GM21825 (cell line): ENCODE results near the gene KCNQ1OT1.

Source experiments
- ATAC-seq: cut with Tn5 transposase; IDR thresholded peaks from one replicate; pipeline ENCODE4 v1.9.1; 2021; ENCODE audit warnings: mild to moderate bottlenecking, moderate library complexity; ENCODE audit not compliant: unreplicated experiment

KCNQ1OT1 gene

DNA sequence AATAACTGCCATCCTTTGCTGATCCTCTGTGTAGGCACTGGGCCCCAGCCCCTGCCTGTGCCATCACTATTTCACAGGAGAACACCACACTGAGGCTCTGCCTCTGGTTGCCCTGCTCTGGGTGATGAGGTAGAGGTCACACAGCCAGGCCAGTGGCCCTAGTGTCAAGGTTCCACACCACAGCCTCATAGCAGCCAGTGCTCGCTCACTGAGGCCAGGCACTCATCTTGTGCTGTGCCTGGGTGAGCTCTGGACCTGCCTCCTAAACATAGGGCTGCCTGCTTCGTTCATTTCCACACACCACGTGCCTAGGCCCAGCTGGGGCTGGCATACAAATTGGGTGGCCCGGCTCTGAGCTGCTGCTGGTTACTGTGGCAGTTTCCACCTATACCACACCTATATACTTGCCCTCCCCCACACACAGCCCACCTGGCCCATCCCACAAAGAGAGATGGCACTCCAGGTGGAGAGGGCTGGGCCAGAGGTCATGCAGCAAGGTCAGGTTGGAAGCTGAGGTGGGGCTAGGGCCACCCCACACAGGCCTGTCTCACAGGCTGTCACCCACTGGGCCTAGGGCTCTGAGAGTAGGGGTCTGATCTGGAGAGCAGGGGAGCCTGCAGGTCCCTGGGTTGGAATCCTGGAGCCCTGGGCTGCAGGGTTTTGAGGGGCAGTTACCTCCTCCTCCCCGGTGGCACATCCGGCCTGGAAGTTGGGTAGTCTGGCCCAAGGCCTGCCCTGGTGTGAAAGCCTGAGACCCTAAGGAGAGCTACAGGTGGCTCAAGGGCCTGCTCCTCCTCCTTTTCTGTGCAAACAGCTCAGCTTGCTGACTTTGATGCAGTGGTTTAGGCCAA, 11.2 kb downstream of the KCNQ1OT1 start:
- ATAC-seq, result no peak

DNA sequence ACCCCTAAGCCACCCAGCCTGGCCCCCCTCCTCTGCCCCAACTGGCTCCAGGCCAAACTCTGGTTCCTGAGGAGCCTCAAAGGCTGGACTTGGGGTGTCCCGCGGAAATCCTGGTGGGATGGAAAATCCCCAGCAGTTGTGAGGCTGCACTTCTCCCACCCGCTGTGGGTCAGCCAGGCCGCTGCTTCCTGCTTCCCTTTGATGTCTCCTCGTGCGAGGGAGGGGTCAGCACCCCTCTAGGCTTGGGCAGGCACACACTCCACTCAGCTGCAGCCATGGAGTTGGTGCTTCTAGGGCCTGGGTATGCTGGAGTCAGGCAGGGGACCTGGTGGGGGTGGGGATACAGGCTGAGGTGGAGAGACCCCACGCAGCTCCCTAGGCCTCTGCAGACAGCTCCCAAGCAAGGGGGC, 12.0 kb downstream of the KCNQ1OT1 start:
- no peak for ATAC-seq

- no peak for ATAC-seq
Observed at GRCh38 chr11:2687223-2687530, 12.6 kb downstream of the KCNQ1OT1 start.

DNA sequence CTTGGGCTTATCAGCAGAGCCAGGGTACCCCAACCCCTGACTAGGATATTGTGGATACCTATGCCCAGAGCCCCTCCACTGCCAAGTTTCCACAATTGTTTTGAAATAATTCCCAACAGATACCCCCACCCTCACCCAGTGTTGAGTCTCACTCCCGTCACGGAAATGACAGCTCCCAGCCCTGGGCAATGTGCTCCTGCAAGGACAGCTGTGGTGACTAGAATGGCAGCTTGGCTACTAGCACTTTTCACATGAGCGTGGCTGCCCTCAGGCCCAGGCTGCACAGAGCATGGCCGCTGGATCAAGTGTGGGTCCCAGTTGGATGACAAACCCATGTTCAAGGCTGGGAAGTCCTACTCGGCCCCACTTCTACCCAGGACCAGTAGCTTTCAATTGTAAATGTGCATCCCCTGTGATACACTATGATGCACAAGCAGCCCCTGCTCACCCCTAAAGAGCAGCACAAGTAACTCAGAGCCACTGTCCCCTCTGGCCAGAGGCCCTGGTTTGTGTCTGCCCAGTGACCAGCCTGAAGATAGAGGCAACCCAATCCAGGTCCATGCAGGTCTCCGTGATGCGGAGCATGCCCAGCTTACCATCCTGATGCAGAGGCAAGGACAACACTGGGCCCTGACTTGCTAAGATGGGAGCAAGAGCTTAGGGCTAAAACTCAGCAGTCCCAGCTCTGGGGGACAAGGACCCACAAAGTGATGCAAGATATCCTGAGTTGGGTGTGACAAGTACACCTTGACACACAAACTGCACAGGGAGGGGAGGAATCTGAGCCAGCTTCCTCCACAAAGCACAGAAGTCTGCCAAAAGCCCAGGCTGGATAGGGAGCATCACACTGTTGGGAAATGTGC, 13.2 kb downstream of the KCNQ1OT1 start:
- no peak for ATAC-seq

DNA sequence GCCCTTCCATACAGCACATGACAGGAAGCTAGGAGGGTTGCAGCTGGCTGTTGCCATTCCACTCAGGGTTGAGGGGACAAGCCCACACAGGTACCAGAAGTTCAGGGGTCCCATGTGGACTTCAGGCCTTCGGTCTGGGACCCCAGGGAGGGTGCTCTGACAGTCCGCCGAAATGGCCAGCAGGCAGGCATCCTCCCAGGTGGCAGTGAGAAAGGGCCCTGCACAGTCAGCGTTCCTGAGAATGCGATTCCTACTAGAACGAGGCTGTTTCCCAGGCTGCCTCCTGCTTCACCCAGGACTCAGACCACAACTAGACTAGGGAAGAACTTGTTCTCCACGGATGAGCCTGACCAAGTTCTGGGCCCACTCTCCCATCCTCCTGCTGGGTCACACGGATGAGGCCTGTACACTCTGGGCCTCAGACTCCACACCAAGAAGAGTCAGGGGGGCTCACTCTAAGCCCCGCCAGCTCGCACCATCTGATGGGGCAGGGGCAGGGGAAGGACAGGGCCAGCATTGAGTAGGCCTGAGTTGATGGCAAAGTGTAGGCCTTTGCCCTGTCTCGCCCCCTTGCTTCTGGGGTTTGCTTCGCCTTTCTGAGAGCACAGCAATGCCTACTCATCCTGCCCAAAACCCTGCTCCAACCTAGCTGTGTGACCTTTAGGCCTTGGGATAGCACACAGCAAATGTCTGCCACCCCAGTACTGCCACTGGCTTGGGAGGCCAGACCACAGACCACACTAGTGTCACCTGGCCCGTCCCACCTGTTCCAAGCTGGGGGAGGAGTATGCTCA, 14.0 kb downstream of the KCNQ1OT1 start:
- ATAC-seq, result no peak

- no peak for ATAC-seq
Observed at GRCh38 chr11:2685051-2685450, 14.7 kb downstream of the KCNQ1OT1 start.

- ATAC-seq, result no peak
Observed at GRCh38 chr11:2684581-2684980, 15.2 kb downstream of the KCNQ1OT1 start.

GRCh38 chr11:2683806-2684205, 16.0 kb downstream of the KCNQ1OT1 start:
- no peak for ATAC-seq

DNA sequence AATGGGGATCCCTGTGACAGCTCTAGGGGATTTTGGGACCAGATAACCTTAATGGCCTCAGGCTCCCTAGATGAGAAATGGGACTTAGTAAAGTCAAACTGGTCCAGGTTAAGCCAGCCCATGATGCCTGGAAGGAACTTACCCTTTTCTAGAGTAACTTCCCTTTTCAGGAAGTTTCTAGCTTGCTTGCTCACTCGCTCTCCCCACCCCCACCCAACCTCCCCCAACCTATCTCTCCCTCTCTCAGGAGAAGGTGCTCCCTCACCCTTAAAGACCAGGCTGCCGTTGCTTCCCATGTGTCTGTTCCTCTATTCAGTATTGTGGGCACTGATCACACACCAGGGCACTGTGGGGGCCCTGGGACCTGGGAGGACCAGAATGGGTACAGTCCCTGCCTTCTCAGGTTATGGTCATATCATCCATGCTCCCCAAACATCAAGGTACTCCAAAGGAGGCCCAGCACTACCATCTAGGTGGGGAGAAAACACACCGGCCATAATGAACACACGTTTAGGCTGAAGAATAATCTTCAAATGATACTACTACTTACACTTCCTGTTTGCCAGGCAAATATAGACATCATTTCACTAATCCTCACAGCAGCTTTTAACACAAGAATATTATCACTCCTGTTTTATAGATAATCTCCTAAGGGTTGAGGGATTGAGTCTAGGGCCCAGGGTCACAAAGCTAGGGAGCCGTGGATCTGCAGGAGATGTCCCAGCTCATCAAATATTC, 18.2 kb downstream of the KCNQ1OT1 start:
- ATAC-seq, result no peak

DNA sequence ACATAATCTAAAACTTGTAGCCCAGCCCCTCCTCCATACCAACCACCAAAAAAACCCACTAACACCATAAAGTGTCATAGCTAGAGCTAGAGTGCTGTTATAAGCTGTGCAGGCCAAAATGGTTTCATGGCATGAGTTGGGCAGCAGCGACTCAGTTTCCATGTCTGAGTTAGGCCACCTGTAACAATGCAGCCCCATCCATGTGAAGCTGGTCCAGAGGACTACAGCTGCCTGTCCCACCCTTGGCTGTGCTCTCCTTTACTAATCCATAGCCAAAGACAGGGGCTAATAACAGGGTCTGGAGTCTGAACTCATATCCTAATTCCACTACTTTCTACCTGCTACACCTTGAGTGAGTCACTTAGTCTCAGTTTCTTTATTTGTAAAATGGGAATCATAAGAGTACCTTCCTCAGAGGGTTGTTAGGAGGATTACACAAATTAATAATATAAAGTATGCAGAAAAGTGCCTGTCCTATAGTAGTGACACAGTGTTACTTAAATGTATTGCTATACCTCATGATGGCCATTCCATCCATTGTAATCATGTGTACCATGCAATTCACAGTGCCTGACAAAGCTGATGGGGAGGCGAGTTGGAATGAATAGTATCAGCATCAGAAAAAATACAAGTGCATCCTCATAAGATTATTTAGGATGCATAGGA, 20.6 kb downstream of the KCNQ1OT1 start:
- ATAC-seq, result no peak

DNA sequence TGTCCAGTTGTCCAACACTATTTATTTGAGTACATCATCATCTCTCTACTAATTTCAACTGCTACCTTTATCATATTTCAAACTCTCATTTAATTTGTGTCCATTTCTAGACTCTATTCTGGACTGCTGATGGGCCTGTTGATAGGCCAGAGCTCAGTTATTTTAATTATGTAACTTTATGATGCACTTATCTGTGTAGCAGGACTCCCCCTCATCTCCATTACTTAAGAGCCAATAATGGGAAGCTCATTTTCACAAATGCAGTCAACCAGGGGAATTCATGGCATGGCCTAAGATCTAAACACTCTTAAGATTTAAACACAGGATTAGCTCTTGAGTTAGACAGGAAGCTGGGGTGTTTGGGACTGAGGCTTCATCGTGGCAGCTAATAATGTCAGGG, 21.4 kb downstream of the KCNQ1OT1 start:
- ATAC-seq, result no peak

DNA sequence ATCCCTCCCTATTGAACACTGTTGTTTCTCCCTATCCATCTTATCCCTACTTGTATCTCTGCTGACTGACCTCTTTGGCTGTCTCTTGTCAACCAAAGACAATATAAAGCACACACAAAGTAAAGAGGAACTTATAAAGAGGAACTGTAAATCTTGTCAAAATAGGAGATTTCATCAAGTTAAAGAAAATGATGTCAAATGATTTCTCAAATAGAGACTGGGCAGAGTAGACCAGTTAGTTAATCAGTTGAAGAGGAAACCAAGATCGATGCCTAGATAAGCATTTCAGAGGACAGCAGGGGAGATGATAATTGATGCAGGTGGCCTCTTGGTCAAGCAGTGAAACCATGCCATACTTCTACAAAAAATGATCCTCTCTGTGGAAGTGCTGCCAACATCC, 22.7 kb downstream of the KCNQ1OT1 start:
- ATAC-seq, result no peak

DNA sequence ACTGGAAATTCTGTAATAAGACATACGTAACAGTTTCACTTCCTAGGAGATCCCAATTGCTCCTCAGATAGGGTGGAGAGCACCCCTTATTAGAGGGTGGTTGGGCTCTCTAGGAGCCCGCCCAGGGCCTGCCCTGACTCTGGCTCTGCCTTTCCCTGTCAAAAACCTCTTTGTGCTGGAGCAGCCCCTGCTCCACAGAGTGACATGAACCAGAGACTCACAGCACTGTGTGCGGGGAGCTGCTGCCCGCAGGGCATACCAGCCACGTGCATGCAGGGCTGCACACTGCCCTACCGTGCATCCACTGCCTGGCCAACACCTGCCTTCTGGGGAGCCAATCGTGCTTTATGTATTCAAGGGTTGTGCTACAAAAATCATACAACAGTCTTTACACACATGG, 24.3 kb downstream of the KCNQ1OT1 start:
- no peak for ATAC-seq

DNA sequence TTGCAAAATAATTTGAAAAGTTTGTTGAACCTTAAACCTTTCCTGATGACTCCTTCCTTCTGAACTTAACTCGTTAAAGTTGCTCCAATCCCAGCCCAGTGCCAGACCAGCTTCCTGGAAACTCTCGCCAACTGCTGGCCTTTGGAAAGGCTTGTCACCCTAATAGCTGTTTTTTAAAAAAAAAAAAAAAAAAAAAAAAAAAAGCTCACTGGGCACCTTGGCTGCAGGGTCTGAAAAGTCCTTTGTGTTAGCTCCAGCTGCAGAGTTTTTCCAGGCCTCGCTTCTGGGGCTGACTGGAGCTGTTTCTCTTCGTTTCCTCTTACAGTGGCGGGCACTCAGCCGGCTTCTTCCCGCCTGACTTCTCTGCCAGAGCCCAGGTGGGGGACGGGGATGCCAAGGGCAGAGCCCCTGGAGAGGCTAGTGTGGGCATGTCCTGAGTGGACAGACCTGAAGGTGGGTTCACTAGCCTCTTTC, 25.1 kb downstream of the KCNQ1OT1 start:
- ATAC-seq, result no peak

GRCh38 chr11:2673871-2674471, 25.8 kb downstream of the KCNQ1OT1 start:
- no peak for ATAC-seq

GRCh38 chr11:2673250-2673610, 26.6 kb downstream of the KCNQ1OT1 start:
- ATAC-seq, result no peak

DNA sequence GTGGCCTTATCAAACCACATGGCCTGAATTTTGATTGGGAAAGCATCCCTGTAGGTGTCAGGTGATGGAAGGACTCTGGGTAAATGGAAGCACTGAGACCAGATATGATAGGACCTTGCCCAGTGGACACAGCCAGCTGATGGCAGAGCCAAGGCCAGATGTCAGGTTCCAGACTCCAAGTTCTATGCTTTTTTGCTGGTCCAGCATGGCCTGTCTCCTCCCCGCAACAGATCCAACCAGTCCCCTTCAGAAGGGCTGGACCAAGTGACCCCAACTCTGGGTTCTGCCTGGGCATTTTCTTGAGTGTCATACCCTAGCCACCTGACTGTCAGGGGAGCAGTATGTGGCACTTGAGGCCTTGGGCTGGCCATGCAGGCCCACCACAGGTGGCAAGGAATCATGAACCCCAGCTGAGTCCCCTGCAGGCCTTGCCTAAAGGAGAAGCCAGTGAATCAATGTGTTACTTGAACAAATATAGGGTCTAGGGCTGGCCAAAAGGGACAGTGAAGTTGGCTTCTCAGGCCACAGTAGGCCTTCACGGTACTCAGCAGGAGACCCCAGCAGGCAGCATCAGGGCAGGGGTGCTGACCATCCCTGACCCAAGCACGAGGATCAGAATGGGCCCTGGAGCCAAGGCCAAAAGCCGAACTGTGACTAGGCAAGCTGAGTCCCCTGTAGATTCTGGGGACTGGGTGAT, 27.1 kb downstream of the KCNQ1OT1 start:
- ATAC-seq, result no peak

DNA sequence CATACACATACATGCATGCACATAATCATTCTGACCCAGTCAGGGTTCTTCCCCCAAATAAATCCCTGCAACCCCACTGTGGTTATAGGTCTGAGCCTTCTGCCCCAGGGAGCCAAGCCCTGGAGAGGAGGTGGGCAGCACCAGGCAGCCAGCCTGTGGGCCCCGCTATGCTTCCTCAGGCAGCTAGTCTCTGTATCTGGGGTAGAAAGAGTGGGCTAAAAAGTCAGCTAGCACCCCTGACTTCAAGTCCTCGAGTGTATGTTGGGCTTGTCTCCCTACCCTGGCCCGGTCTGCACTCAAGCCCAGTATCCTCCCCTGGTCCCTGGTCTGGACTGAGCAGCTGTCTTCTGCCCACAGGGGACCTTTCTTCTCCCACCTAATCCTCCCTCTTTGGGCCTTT, 28.0 kb downstream of the KCNQ1OT1 start:
- no peak for ATAC-seq

GRCh38 chr11:2670541-2671100, 29.2 kb downstream of the KCNQ1OT1 start:
- no peak for ATAC-seq
